GM21423 (cell line): ENCODE data around the gene PCSK1.
"Not testable (repeated sequence)": the region's sequence is repeated elsewhere in the genome, so short reads cannot be mapped to it uniquely, and the experiment has no call there.

Experiments used
- ATAC-seq: cut with Tn5 transposase; IDR thresholded peaks from one replicate; pipeline ENCODE4 v1.9.1; 2021; ENCODE audit warnings: mild to moderate bottlenecking, moderate library complexity; ENCODE audit not compliant: unreplicated experiment

Gene PCSK1

DNA sequence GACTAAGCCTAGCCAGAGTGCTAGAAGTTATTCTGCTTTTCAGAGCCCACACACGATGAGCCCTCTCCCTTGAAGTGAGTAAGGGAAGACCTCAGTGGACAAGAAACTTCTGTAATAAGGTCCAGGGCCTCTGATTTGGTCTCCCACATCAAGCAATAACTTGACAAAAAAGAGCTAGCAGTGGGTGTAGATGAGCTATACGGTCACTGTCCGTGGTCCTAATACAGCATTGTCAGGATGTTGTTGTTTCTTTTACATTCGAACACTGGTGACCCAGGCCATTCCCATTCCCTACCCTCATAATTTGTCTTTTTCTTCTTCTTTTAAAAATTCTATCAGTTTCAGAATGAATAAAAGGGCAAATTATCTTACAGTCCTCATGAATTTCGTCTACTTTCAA is 5.2 kb downstream of the PCSK1 start:
- no peak for ATAC-seq

DNA sequence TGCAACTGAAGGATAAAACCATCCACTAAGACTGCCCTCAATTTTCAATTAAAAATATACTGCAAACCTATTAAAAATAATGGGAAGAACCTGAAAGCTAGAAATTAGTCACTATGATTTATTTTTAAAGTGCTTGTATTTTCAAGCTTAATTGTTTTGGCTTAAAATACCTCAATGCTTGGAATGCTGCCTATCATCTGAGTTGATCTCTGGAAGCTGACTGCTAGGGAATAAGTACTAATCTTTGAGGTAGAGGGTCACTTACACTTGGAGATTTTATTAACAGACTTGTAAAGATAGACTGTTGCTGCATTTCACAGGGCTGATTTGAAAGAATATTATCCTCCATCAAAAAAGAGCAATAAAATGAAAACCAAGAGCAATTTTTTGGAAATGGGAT is 6.2 kb downstream of the PCSK1 start:
- ATAC-seq: no peak

GRCh38 chr5:96425443-96425842 is 7.6 kb downstream of the PCSK1 start:
- ATAC-seq: no peak

DNA sequence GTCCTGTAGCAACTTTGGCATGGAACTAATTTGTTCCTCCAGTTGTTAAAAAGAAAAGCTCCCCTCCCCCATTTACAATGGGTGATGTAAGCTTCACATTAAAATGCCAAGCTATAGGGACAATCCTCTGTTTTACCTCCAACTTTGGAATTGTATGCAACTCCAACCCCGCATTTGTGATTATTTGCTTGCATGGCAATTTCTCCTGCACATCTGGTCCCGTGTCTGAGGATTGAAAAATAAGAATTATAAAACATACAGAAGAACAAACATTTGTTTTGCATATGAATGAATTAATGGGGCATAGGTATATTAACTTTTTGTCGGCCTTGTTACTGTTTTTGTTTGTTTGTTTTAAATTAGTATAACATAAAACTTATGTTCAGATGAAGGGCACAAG is 17.2 kb downstream of the PCSK1 start:
- ATAC-seq: no peak

DNA sequence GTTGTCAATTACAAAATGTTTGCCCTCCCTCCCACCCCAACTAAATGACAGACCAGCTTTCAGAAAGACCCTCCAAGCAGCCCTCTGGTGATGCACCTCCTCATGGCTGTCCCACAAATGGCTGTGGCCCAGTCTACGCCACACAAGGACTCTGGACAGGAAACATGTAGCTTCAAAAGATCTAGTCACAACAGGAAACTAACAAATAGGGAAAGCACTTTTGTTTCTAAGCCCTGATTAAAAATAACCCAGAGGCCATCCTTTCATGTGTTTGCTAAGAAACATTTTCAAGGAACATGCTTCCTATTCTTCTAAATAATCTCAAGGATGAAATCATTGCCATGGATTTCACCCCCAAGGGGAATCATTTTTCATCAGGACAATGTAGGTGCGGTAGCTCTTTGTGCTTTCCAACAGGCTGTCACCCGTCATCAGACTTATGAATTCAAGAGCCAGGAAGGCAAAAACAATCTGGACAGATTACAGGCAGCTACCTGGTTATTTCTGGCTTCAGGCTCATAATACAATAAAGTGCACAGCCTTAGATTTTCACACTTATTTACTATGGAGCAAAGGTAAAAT is 20.1 kb downstream of the PCSK1 start:
- no peak for ATAC-seq

GRCh38 chr5:96410013-96410412 is 23.0 kb downstream of the PCSK1 start:
- no peak for ATAC-seq

DNA sequence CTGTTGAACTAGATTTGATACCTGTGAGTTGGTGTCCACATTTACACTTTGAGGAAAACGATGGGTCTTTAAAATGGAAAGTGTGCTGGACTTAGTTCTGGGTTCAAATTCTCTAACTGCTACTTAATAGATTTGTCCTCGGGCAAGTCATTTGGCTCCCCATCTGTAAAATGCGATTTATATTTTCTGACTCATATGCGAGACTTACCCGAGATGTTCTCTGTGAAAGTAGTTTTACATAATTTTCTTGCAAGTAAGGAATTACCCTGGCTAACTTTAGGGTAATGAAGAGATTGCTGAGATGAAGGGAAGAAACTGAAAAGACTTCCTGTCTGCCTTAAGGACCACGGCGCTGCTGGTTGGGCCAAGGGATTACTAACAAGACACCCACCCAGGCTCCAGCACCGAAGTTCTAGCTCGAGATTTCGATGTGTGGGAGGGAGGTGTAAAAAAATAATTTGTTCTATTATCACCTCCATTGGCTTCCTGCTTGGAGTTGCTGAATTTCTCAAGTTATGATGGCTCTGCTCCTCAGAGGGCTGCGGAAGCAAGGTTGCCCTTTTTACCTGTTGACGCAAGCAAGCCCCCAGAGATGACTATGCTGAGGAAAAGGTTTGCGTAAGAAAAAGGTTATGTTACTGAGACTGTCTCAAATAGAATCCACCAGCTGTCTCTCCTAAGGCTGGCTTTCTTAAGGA is 24.1 kb downstream of the PCSK1 start:
- ATAC-seq: no peak

GRCh38 chr5:96408210-96408777 is 24.8 kb downstream of the PCSK1 start:
- ATAC-seq: no peak

GRCh38 chr5:96407436-96407835 is 25.6 kb downstream of the PCSK1 start:
- no peak for ATAC-seq

GRCh38 chr5:96404191-96404867 is 28.7 kb downstream of the PCSK1 start:
- no peak for ATAC-seq

GRCh38 chr5:96402500-96402899 is 30.5 kb downstream of the PCSK1 start:
- ATAC-seq: no peak

- no peak for ATAC-seq
These were observed 36.2 kb downstream of the PCSK1 start for GRCh38 chr5:96396878-96397277.

DNA sequence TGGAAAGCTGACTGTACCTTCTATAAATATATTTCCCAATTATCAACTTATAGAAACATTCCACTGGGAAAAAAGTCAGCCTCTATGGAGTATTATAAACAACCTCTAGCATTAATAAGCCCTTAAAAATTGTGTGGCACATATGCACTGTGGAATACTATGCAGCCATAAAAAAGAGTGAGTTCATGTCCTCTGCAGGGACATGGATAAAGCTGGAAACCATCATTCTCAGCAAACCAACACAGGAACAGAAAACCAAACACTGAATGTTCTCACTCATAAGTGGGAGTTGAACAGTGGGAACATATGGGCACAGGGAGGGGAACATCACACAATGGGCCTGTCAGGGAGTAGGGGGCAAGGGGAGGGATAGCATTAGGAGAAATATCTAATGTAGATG is 37.8 kb downstream of the PCSK1 start:
- not testable (repeated sequence) for ATAC-seq

GRCh38 chr5:96391921-96392320 is 41.1 kb downstream of the PCSK1 start:
- ATAC-seq: no peak

- ATAC-seq: no peak
These were observed 44.9 kb downstream of the PCSK1 start for GRCh38 chr5:96388176-96388575.

- no peak for ATAC-seq
These were observed 45.4 kb downstream of the PCSK1 start for GRCh38 chr5:96387616-96388015.

GRCh38 chr5:96385538-96385937 is 47.5 kb downstream of the PCSK1 start:
- no peak for ATAC-seq

GRCh38 chr5:96384353-96384752 is 48.7 kb downstream of the PCSK1 start:
- ATAC-seq: no peak

DNA sequence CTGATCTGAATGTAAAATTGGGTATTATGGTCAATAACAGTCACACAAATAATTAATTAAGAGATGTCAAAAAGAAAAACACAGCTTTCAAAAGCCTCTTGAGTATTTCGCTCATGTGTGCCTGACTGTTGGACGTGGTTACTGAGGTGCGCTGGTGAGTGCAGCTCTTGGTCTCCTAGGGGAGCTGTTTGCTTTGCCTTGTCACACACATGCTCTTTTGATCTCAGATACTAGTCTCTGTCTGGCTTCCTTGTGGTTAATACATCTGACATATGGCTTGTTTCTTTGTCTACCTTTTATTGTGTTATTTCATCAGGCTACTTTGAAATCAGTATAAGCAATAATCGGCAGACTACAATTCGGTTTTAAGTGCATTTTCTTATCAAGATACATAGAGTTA is 51.5 kb downstream of the PCSK1 start:
- ATAC-seq: no peak

- no peak for ATAC-seq
These were observed 53.2 kb downstream of the PCSK1 start for GRCh38 chr5:96379896-96380295.

GRCh38 chr5:96377597-96377996 is 55.5 kb downstream of the PCSK1 start:
- ATAC-seq: no peak

- no peak for ATAC-seq
These were observed 55.9 kb downstream of the PCSK1 start for GRCh38 chr5:96377167-96377566.
